SIG-M5 treated with dmso at 0.1 percent for 504 hours (cell line): Measurements from ENCODE around the gene EIF4H.
"Not testable (repeated sequence)": the region's sequence is repeated elsewhere in the genome, so short reads cannot be mapped to it uniquely, and the experiment has no call there.

Experiments used
- DNase-seq: peaks from one replicate; lab custom pipeline; 2025; ENCODE audit not compliant: unreplicated experiment; lab: John Stamatoyannopoulos, UW

The EIF4H gene

GRCh38 chr7:74223711-74224510, 49.8 kb downstream of the EIF4H start:
- no peak for DNase-seq

GRCh38 chr7:74224511-74224832, 50.3 kb downstream of the EIF4H start:
- no peak for DNase-seq

- not testable (repeated sequence) for DNase-seq
Measured at GRCh38 chr7:74224907-74225306, 50.8 kb downstream of the EIF4H start.

- DNase-seq = no peak
Measured at GRCh38 chr7:74225400-74225799, 51.2 kb downstream of the EIF4H start.

GRCh38 chr7:74226633-74227032, 52.5 kb downstream of the EIF4H start:
- DNase-seq = peak; percentile 90

GRCh38 chr7:74228951-74229900, 55.1 kb downstream of the EIF4H start:
- peak; percentile 29 for DNase-seq

- peak; percentile 86 for DNase-seq
Measured at GRCh38 chr7:74230446-74231231, 56.5 kb downstream of the EIF4H start.

GRCh38 chr7:74231232-74231590, 57.1 kb downstream of the EIF4H start:
- DNase-seq = no peak

- DNase-seq = no peak
Measured at GRCh38 chr7:74233655-74234285, 59.6 kb downstream of the EIF4H start.

- no peak for DNase-seq
Measured at GRCh38 chr7:74235518-74236268, 61.5 kb downstream of the EIF4H start.

- no peak for DNase-seq
Measured at GRCh38 chr7:74236284-74236683, 62.1 kb downstream of the EIF4H start.

- DNase-seq = no peak
Measured at GRCh38 chr7:74240482-74240881, 66.3 kb downstream of the EIF4H start.

- DNase-seq = no peak
Measured at GRCh38 chr7:74242122-74242443, 67.9 kb downstream of the EIF4H start.

- no peak for DNase-seq
Measured at GRCh38 chr7:74246497-74246896, 72.3 kb downstream of the EIF4H start.
